ENCODE results near the gene CFAP20. TPM values are rescaled to one million over a fixed set of nuclear protein-coding genes. Genes with fewer than 3 reads are reported as not detected.

The CFAP20 gene
- total RNA-seq (22.3 TPM), polyA plus RNA-seq (ENCODE audit: insufficient read depth, low read depth, low replicate concordance) (33.3 TPM)
- long read RNA-seq, donor 1, transcript CFAP20-201 (6 exons, 1,354 nt), result major isoform, 15 of 24 reads
- long read RNA-seq, donor 1, transcript CFAP20-204 (3 exons, 481 nt), result minor isoform, 6 of 24 reads
- long read RNA-seq, donor 1, partial matches to known transcripts, result 0 of 24 reads
- long read RNA-seq, donor 1, other reads (novel, unspliced or antisense), result 0 of 24 reads
- long read RNA-seq, donor 2, transcript CFAP20-201 (6 exons, 1,354 nt), result major isoform, 32 of 47 reads
- long read RNA-seq, donor 2, partial matches to known transcripts, result 12 of 47 reads
- long read RNA-seq, donor 2, other reads (novel, unspliced or antisense), result 0 of 47 reads
- long read RNA-seq, donor 3, transcript CFAP20-201 (6 exons, 1,354 nt), result major isoform, 31 of 38 reads
- long read RNA-seq, donor 3, partial matches to known transcripts, result 5 of 38 reads
- long read RNA-seq, donor 3, other reads (novel, unspliced or antisense), result 0 of 38 reads
- long read RNA-seq, donor 4, transcript CFAP20-201 (6 exons, 1,354 nt), result major isoform, 23 of 29 reads
- long read RNA-seq, donor 4, partial matches to known transcripts, result 6 of 29 reads
- long read RNA-seq, donor 4, other reads (novel, unspliced or antisense), result 0 of 29 reads
- long read RNA-seq, donor 5, partial matches to known transcripts, result 0 of 2 reads
- long read RNA-seq, donor 5, other reads (novel, unspliced or antisense), result 0 of 2 reads
- long read RNA-seq, donor 6, transcript CFAP20-201 (6 exons, 1,354 nt), result major isoform, 53 of 78 reads
- long read RNA-seq, donor 6, partial matches to known transcripts, result 19 of 78 reads
- long read RNA-seq, donor 6, other reads (novel, unspliced or antisense), result 0 of 78 reads
- long read RNA-seq, donor 7, transcript CFAP20-201 (6 exons, 1,354 nt), result major isoform, 20 of 26 reads
- long read RNA-seq, donor 7, partial matches to known transcripts, result 0 of 26 reads
- long read RNA-seq, donor 7, other reads (novel, unspliced or antisense), result 5 of 26 reads
- long read RNA-seq, donor 8, transcript CFAP20-201 (6 exons, 1,354 nt), result major isoform, 22 of 47 reads
- long read RNA-seq, donor 8, partial matches to known transcripts, result 20 of 47 reads
- long read RNA-seq, donor 8, other reads (novel, unspliced or antisense), result 0 of 47 reads
- long read RNA-seq, donor 9, transcript CFAP20-201 (6 exons, 1,354 nt), result major isoform, 14 of 18 reads
- long read RNA-seq, donor 9, partial matches to known transcripts, result 0 of 18 reads
- long read RNA-seq, donor 9, other reads (novel, unspliced or antisense), result 0 of 18 reads
- long read RNA-seq, donor 10, transcript CFAP20-201 (6 exons, 1,354 nt), result major isoform, 22 of 37 reads
- long read RNA-seq, donor 10, partial matches to known transcripts, result 8 of 37 reads
- long read RNA-seq, donor 10, other reads (novel, unspliced or antisense), result 0 of 37 reads

GRCh38 chr16:58129097-58129936 is at the start of gene CFAP20:
CFAP20 (minus strand) TSS chr16:58129381; CDS start chr16:58129115, 266 bp downstream.
- Histone ChIP-seq H3K27ac (ENCODE audit: low read depth in 2 of 2, low read length in 2 of 2) (peak within 1 kb of the TSS; percentile 82 to 85), H3K27me3 (ENCODE audit: control insufficient read depth, insufficient read depth, low read length) (no peaks in the 10 kb centered on the region), H3K4me3 (ENCODE audit: low read length in 3 of 3) (peak within 1 kb of the TSS; percentile 75 to 88 (median 87)), H3K9me3 (ENCODE audit: control insufficient read depth in 2 of 3, insufficient read depth in 1 of 3, low read length in 3 of 3) (no peaks in the 10 kb centered on the region), H3K36me3 (ENCODE audit: control insufficient read depth in 2 of 3, insufficient read depth in 3 of 3, low read length in 3 of 3) (no peaks in the 10 kb centered on the region), H3K9ac (ENCODE audit: low read length in 3 of 3) (peak within 1 kb of the TSS; percentile 55 to 85 (median 69)), H3K4me1 (ENCODE audit: control insufficient read depth in 2 of 3, insufficient read depth in 2 of 3, low read depth in 1 of 3, low read length in 3 of 3) (peaks cover 3 to 28% (median 19%) of the 10 kb centered on the region in 3 donors)
- FAIRE-seq, result peak; percentile 93
- TF ChIP-seq, protein P1, sequence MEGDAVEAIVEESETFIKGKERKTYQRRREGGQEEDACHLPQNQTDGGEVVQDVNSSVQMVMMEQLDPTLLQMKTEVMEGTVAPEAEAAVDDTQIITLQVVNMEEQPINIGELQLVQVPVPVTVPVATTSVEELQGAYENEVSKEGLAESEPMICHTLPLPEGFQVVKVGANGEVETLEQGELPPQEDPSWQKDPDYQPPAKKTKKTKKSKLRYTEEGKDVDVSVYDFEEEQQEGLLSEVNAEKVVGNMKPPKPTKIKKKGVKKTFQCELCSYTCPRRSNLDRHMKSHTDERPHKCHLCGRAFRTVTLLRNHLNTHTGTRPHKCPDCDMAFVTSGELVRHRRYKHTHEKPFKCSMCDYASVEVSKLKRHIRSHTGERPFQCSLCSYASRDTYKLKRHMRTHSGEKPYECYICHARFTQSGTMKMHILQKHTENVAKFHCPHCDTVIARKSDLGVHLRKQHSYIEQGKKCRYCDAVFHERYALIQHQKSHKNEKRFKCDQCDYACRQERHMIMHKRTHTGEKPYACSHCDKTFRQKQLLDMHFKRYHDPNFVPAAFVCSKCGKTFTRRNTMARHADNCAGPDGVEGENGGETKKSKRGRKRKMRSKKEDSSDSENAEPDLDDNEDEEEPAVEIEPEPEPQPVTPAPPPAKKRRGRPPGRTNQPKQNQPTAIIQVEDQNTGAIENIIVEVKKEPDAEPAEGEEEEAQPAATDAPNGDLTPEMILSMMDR (IDR thresholded peaks at IDR 0.05; ENCODE audit: borderline replicate concordance, extremely low read depth, insufficient read depth), result peak; percentile 4
- intact Hi-C loops (cut with DNase I), result loop anchor here (10.0 kb wide), 1 partner anchor 105 kb away; the partner anchor contains the start of gene MMP15
- DNase-seq, result peak; percentile 99 to 100 (median 99)

DNA sequence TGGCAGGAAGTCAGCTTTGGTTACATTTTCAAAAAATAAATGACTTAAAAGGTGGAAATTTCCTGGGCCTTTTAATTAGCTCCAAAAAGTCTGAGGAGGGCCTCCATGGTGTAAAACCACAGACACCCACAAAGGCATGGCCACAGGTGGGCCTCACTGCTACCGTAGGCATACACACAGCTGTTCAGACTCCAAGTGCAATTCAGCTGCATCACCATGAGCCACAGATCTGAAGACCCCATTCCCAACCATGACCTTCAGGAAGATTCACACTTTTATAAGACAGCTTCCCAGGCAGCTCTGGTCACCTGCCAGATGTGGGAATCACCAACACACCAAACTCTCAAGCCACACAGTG is 48.2 kb upstream of the CFAP20 start:
- H3K9me3 ChIP-seq (ENCODE audit: control insufficient read depth in 2 of 3, insufficient read depth in 1 of 3, low read length in 3 of 3), result no peaks in the 10 kb centered on the region
- no peaks in the 10 kb centered on the region for H3K4me1 ChIP-seq (ENCODE audit: control insufficient read depth in 2 of 3, insufficient read depth in 2 of 3, low read depth in 1 of 3, low read length in 3 of 3)
- TF ChIP-seq, protein P1 (IDR thresholded peaks at IDR 0.05; ENCODE audit: borderline replicate concordance, extremely low read depth, insufficient read depth), result no peak
- DNase-seq, result no peak
- H3K4me3 ChIP-seq (ENCODE audit: low read length in 3 of 3), result no peak overlapping the region
- intact Hi-C loops (cut with DNase I), result no loop called here
- no peaks in the 10 kb centered on the region for H3K27me3 ChIP-seq (ENCODE audit: control insufficient read depth, insufficient read depth, low read length)
- H3K36me3 ChIP-seq (ENCODE audit: control insufficient read depth in 2 of 3, insufficient read depth in 3 of 3, low read length in 3 of 3), result peaks cover 0 to 14% (median 12%) of the 10 kb centered on the region in 3 donors
- no peak for FAIRE-seq
- no peak overlapping the region for H3K9ac ChIP-seq (ENCODE audit: low read length in 3 of 3)
- H3K27ac ChIP-seq (ENCODE audit: low read depth in 2 of 2, low read length in 2 of 2), result no peak overlapping the region

Measured in kidney (tissue), 22 donors.